ENCODE results near the gene BUB1B. TPM values are rescaled to one million over a fixed set of nuclear protein-coding genes. Genes with fewer than 3 reads are reported as not detected.
A peak's percentile ranks its signal among the peaks of the same experiment; 100 is the strongest.
"Not testable (repeated sequence)": the region's sequence is repeated elsewhere in the genome, so short reads cannot be mapped to it uniquely, and the experiment has no call there.

The BUB1B gene, protein sequence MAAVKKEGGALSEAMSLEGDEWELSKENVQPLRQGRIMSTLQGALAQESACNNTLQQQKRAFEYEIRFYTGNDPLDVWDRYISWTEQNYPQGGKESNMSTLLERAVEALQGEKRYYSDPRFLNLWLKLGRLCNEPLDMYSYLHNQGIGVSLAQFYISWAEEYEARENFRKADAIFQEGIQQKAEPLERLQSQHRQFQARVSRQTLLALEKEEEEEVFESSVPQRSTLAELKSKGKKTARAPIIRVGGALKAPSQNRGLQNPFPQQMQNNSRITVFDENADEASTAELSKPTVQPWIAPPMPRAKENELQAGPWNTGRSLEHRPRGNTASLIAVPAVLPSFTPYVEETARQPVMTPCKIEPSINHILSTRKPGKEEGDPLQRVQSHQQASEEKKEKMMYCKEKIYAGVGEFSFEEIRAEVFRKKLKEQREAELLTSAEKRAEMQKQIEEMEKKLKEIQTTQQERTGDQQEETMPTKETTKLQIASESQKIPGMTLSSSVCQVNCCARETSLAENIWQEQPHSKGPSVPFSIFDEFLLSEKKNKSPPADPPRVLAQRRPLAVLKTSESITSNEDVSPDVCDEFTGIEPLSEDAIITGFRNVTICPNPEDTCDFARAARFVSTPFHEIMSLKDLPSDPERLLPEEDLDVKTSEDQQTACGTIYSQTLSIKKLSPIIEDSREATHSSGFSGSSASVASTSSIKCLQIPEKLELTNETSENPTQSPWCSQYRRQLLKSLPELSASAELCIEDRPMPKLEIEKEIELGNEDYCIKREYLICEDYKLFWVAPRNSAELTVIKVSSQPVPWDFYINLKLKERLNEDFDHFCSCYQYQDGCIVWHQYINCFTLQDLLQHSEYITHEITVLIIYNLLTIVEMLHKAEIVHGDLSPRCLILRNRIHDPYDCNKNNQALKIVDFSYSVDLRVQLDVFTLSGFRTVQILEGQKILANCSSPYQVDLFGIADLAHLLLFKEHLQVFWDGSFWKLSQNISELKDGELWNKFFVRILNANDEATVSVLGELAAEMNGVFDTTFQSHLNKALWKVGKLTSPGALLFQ
- total RNA-seq = 0.68 TPM

DNA sequence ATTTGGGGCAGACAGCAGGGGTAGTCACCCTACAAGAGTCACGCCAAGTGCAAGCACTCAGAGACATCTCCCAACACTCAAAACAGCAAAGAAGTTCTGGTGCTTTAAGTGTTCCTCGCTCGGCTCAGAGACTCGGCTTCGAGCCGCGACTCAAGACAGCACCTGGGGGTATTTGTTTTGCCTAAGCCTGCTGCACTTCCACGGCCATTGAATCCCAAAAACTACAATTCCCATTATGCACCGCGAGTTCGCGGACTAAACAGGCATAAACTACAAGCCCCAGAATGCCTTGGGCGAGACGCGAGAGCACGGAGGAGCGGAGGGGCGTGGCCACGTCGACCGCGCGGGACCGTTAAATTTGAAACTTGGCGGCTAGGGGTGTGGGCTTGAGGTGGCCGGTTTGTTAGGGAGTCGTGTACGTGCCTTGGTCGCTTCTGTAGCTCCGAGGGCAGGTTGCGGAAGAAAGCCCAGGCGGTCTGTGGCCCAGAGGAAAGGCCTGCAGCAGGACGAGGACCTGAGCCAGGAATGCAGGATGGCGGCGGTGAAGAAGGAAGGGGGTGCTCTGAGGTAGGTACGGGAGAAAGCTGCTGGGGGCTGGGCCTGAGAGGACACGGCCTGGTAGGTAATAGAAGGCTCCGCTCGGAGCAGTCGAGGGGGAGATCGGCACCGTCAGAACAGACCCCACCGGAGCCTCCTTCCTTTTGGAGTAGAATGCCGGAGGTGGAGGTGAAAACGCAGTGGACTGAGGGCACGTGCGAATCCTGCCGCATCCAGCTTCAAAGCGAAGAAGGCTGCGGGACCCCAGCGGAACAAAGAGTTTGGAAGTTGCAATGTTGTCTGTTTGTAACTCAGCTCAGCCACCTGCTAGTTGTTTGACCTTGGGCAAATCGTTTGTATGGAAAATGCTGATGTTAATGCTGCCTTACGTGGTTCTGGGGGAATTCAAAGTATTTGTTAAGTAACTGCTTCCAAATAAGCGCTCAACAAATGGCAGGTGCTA is at the start of gene BUB1B:
TSS of gene BUB1B (plus strand) at position 381 of the 1,000 bp plus-strand sequence. CDS start at position 533, 152 bp downstream.
- DNase-seq (ENCODE audit: low spot score) = peak; percentile 94
- peak; percentile 100 for ATAC-seq

DNA sequence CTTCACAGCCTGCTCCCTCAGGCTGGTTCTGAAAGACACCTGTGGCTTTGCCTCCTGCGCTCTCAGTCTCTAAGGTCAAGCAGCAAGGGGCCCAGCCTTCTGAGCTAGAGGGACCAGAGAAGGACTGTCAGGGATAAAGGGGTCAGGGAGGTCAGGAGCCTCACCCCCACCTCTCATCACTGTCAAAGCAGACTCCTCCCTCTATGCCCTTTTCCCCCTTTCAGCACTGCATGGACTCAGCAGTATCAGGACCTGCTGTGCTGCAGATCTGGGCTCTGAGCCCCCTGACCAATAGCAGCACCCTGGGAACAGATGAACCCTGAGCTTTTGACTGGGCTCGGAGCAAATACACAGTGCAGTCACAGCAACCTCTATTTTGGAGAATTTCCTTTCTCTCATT is 49.0 kb upstream of the BUB1B start:
- no peak for ATAC-seq
- no peak for DNase-seq (ENCODE audit: low spot score)

DNA sequence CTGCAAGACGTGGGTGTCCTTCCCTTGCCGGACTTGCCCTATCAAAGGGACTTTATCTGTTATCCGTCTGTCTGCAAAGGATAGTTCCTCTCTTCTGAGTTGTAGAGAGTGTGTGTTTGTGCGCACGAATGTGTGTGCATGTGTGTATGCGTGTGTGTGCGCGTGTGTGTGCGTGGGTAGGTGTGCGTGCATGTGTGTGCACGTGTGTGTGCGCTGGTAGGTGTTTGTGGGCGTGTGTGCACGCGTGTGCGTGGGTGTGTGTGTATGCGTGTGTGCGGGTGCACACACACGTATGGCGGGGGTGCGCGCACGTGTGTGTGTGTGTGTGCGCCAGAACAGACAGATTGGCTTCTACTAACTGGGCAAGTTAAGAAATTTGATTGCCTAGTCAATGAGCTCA is 48.1 kb upstream of the BUB1B start:
- DNase-seq (ENCODE audit: low spot score) (no peak), ATAC-seq (no peak)

DNA sequence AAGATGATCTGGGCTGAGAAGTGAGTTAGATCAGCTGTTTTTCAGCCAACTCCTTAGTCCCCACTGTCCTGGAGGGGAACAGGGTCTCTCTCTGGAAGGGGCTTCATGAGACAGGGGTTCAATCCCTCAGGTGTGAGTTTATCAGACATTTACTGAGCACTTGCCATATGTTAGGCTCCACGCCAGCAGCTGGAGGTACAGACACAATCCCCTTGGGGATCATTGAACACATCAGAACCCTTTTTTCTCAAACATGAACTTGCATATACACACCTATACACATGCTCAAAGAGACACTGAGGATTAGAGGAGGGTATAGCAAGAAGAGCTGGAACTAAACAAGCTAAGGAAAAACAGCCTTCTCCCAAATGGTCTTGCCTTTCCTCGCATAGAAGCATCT is 46.7 kb upstream of the BUB1B start:
- no peak for DNase-seq (ENCODE audit: low spot score)
- no peak for ATAC-seq

DNA sequence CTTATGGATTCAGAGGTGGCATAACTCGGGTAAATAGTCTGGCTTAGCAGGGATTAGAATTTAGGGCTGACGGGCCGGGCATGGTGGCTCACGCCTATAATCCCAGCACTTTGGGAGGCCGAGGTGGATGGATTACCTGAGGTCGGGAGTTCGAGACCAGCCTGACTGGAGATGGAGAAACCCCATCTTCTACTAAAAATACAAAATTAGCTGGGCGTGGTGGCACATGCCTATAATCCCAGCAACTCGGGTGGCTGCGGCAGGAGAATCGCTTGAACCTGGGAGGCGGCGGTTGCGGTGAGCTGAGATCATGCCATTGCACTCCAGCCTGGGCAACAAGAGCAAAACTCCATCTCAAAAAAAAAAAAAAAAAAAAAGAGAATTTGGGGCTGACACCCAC is 45.8 kb upstream of the BUB1B start:
- ATAC-seq; DNase-seq (ENCODE audit: low spot score): not testable (repeated sequence)

DNA sequence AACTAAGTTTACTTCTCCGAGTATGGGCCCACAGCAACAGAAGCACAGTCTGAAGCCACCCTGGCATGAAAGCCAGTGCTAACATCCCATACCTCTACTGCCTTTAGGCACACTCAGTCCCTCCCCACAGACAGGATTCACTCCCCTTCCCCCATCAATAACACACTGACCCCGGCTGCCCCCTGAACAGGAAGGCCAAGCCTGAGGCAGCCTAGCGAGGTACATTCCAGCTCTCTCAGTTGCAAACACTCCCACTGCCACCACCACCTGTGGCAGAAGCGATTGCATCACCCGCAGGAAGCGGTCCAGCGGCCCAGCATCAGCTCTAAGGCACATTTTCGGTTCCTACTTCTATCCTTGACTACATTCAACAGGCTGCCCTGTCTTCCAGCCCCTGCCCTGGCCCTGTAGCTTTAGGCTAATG is 45.2 kb upstream of the BUB1B start:
- DNase-seq (ENCODE audit: low spot score) (peak; percentile 74), ATAC-seq (peak; percentile 95)

DNA sequence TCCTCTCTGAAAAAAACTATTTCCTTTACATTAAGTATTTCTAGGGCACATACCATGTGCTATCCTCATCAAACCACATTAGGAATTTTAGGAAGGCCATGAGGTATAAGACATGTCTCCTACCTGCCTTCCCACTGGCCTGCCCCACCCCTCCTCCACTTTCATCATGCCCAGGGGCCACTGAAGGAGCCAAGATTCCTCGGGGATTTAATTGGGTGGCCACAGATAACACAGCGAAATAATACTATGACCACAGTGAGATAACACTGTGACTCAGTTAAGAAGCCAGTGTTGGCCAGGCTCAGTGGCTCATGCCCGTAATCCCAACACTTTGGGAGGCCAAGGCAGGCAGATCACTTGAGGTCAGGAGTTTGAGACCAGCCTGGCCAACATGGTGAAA is 42.4 kb upstream of the BUB1B start:
- no peak for DNase-seq (ENCODE audit: low spot score)
- no peak for ATAC-seq

DNA sequence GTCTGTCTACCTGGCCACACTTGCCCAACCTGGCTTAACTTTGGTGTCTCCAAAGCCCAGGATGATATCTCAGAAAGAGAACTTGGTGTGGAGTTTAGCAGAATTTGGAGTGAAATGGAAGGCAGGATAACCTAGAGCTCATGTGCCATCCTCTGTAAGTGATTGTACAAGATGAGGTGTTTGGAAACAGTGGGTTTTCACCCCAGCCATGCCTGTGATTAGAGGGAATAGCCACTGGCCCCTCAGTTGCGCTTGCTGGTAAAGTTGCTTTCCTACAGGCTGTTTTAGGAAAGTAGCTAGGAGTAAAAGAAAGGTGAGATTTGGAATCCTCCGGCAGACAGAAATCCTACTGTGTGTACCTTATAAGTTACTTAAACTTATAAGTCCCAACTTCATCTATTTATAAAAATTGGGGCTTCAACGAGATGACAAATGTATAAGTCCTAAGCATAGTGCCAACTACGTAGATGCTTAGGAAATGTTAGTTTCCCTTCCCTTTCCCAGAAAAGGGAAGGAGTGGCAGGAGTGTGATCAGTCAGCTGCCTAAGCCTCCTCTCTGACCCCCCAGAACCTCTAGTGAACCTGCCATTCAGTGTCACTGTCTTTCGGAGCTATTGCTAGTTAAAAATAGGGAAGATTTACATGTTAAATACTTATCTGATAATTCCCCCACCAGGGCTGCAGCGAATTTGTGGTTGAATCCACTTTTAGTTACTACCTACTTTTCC is 38.8 kb upstream of the BUB1B start:
- peak; percentile 35 for ATAC-seq
- DNase-seq (ENCODE audit: low spot score) = no peak

DNA sequence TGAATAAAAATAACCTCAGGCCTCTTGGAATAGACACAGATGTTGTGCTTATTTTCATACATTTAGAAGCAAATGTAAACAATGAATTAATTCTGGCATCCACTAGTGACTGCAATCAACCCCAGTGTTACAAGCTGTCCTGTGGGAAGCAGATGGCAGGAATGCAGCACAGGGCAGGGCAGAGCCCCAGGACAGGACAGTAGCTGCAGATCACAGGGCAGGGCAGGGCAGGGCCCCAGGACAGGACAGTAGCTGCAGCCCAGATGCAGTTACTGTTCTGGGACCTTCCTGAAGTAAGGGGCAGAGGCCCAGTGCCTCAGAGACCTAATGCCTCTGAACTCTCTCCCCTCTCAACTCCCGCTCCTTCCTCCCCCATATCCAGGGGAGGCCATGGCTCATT is 37.9 kb upstream of the BUB1B start:
- DNase-seq (ENCODE audit: low spot score); ATAC-seq: not testable (repeated sequence)

DNA sequence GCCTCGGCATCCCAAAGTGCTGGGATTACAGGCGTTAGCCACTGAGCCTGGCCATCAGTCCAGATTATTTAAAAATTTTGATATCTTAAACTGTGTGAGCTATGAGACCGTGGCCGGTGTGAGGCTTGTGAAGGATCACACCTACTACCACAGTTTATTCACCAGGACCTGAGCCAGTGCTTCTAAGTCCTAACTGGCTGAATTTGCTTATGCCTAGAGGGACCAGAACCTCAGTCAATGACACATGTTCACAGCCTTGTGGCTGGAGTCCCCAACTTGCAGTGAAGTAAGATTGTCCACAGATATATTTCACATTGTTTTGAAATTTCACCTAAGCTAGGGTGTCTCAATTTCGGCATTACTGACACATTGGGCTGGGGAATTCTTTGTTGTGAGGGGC is 37.0 kb upstream of the BUB1B start:
- ATAC-seq; DNase-seq (ENCODE audit: low spot score): not testable (repeated sequence)

DNA sequence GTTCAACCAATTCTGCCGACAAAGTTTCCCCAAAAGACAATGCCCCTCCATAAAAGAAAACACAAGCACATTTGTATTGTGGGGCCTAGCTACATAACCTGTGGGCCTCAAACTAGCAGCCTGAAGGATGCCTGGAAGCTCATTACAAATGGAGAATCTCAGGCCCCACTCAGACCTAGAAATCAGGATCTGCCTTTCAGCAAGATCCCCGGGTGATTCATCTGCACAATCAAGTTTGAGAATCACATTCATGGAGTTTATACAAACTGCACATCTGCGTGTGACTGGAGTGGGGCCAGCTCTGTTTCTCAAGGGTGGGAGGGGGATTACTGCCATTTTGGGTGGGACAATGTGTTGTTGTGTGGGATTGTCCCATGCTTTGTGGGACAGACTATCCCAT is 36.5 kb upstream of the BUB1B start:
- DNase-seq (ENCODE audit: low spot score); ATAC-seq: not testable (repeated sequence)

DNA sequence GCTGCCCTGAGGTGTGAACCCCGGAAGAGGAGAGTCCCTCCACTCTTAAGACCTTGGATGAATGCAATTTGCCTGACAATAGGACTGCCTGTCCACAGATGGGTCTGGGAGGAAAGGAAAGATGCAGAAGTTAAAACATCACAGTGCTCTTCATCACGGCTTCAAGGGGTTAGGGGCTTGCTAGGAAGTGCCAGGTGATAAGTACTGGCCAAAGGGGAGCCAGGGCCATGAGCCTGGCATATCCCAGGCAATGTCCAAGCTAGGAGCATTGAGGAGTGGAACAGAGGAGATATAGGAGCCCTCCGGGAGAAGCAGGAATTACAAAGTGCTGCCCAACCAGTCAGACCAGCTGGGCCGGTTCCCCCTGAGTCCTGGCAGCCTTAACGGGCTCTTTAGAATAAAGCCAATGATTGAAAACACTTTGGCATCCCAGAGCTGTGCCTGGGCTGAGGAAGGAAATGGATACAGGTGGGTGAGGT is 36.0 kb upstream of the BUB1B start:
- DNase-seq (ENCODE audit: low spot score) = not testable (repeated sequence)
- ATAC-seq = peak; percentile 21

DNA sequence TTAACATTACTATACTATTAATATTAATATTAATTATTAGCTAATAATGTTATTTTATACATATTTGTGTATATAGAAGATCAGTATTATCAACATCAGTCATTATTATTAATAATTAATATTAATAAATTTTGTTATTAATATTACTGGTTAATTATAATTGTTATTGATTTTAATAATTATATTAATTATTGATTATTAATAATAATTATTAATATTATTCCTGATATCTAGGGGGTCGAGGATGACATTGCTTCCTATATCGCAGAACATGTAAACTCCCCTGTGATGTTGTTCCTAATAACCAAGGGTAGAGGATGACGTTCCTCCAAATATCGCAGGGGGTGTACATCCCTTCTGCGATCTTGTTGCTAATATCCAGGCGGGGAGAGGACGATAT is 34.9 kb upstream of the BUB1B start:
- DNase-seq (ENCODE audit: low spot score) (no peak), ATAC-seq (no peak)

DNA sequence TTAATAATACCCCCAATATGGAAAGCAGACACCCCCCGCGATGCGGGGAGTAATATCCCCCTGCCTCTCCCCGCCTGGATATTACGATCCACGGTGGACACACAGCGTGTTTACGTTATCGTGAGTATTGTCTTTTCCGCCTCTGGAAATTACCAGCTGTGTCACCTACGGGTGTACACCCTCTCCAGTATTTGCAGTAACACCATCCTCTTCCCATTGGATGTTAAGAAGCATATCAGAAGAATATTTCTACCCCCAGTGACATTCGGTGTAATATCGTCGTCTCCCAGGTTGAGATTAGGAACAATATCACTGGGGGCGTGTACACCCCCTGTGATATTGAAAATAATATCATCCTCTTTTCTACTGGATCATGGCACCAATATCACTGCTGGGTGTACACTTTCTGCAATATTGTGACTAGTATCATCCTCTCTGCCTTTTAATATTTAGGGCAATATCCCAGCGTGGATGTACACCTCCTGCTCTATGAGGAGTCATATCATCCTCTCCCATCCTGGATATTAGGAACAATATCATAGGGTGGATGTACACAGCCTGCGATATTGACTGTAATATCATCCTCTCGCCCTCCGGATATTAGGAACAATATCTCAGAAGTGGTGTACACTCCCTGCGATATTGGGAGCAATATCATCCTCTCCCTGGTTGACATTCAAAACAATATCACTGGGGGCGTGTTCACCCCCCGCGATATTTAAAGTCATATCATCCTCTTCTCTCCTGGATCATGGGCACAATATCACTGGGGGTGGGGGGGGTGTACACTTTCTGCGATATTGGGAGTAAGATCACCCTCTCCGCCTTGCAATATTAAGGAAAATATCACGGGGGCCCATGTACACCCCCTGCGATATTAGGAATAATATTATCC is 31.9 kb upstream of the BUB1B start:
- ATAC-seq (no peak), DNase-seq (ENCODE audit: low spot score) (no peak)

DNA sequence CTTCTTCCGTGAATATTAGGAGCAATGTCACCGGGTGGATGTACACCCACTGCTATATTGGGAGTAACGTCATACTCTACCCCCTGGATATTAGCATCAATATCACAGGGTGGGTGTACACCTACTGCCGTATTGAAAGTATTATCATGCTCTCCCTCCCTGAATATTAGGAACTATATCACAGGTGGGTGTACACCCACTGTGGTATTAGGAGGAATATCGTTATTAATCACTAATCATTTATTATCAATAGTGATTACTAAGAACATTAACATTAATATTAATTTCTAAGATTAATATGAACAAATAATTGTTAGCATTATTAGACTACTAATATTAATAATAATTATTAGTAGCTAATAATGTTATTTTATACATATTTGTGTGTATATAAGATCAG is 30.8 kb upstream of the BUB1B start:
- DNase-seq (ENCODE audit: low spot score) = no peak
- ATAC-seq = no peak

DNA sequence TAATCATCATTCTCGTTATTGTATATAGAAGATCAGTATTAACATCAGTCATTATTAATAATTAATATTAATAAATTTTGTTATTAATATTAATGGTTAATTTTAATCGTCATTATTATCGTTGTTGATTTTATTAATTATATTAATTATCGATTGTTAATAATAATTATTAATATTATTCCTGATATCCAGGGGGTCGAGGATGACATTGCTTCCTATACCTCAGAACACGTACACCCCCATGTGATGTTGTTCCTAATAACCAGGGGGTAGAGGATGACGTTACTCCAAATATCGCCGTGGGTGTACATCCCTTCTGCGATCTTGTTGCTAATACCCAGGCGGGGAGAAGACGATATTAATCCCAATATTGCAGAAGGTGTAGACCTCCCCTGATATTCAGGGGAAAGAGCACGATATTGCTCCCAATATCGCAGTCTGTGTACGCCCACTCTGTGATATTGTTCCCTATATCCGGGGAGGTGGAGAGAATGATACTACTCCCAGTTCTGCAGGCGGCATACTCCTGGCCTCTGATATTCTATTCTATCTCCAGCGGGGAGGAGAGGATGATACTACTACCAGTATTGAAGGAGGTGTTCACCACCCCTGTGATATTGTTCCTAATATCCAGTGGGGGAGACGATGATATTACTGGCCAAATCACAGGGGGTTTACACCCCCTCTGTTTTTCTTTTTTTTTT is 29.9 kb upstream of the BUB1B start:
- no peak for ATAC-seq
- no peak for DNase-seq (ENCODE audit: low spot score)

DNA sequence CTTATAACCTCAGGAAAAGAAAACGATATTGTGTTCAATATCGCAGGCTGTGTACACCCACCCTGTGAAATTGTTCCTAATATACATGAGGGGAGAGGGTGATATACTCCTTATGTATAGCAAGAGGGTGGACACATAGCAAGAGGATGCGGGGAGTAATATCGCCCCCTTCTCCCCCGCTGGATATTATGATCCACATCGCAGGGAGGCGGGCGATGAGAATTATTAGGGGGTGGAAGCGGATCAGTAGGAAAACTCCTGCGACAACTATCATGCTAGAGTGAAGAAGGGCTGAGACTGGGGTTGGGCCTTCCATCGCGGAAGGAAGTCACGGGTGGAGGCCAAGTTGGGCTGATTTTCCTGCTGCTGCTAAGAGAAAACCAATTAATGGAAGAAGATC is 27.3 kb upstream of the BUB1B start:
- ATAC-seq = no peak
- DNase-seq (ENCODE audit: low spot score) = no peak

DNA sequence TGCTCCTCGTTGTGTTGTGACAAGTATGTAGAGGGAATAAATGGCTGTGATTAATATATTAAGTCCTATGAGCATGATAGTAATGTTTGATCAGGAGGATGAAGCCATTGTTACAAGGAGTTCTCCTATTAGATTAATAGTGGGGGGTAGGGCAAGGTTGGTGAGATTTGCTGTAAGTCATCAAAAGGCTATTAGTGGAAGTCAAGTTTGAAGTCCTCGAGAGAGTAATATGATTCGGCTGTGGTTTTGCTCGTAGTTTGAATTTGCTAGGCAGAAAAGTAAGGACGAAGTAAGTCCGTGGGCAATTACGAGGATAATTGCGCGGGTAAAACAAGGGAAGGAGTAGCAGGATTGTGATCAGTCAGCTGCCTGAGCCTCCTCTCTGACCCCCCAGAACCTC is 26.0 kb upstream of the BUB1B start:
- ATAC-seq (no peak), DNase-seq (ENCODE audit: low spot score) (no peak)

All from left lobe of liver (tissue), 2 donors.